Measurements from ENCODE around the gene CYP27B1. TPM values are rescaled to one million over a fixed set of nuclear protein-coding genes. Genes with fewer than 3 reads are reported as not detected.
A peak's percentile ranks its signal among the peaks of the same experiment; 100 is the strongest.

CYP27B1 gene
- total and polyA plus RNA-seq, 10 donors = 0.20 to 1.5 (median 0.47) TPM

GRCh38 chr12:57783861-57784260 lies 17.0 kb upstream of the CYP27B1 start:
- no peak overlapping the region for H3K27ac ChIP-seq
- H3K4me3 ChIP-seq = peak overlapping the region in 6 of 8 donors; percentile 84 to 98 (median 94)
- H3K9me3 ChIP-seq = no peaks in the 10 kb centered on the region
- H3K4me1 ChIP-seq = peaks cover 14 to 57% (median 41%) of the 10 kb centered on the region in 6 donors
- H3K27me3 ChIP-seq (replicated peaks in 1 of 7) = no peaks in the 10 kb centered on the region
- 93 to 97% (median 94%) methylated on average over 11 of the region's 11 CpGs for whole genome bisulfite sequencing, 5 donors
- intact Hi-C loops (cut with DNase I; ENCODE audit: low total_unique reads) = no loop called here
- DNase-seq = no peak
- peaks cover 0 to 51% (median 39%) of the 10 kb centered on the region in 6 donors for H3K36me3 ChIP-seq
- no peak for TF ChIP-seq CTCF (IDR thresholded peaks at IDR 0.05 in 8 of 11, conservative IDR thresholded peaks at IDR 0.05 in 3 of 11)

GRCh38 chr12:57783466-57783801 lies 16.6 kb upstream of the CYP27B1 start:
- DNase-seq = no peak
- Histone ChIP-seq H3K4me3 (peak overlapping the region; percentile 64 to 99 (median 94)), H3K27me3 (replicated peaks in 1 of 7) (no peaks in the 10 kb centered on the region), H3K36me3 (peaks cover 0 to 47% (median 34%) of the 10 kb centered on the region in 6 donors), H3K4me1 (peaks cover 14 to 57% (median 41%) of the 10 kb centered on the region in 6 donors), H3K27ac (peak overlapping the region in 3 of 8 donors; percentile 82 to 84 (median 83)), H3K9me3 (no peaks in the 10 kb centered on the region)
- WGBS, 5 donors = 86 to 93% (median 89%) methylated on average over 12 of the region's 12 CpGs
- TF ChIP-seq POLR2AphosphoS5 (IDR thresholded peaks at IDR 0.05) (no peak), CTCF (IDR thresholded peaks at IDR 0.05 in 8 of 11, conservative IDR thresholded peaks at IDR 0.05 in 3 of 11) (no peak), POLR2A (IDR thresholded peaks at IDR 0.05) (no peak)
- intact Hi-C loops (cut with DNase I; ENCODE audit: low total_unique reads) = no loop called here

- peak; percentile 95 to 97 (median 96) for TF ChIP-seq POLR2AphosphoS5 (IDR thresholded peaks at IDR 0.05)
- TF ChIP-seq POLR2A (IDR thresholded peaks at IDR 0.05) = no peak
- peak; percentile 82 to 99 (median 93) for TF ChIP-seq CTCF (IDR thresholded peaks at IDR 0.05 in 8 of 11, conservative IDR thresholded peaks at IDR 0.05 in 3 of 11)
These were observed 16.0 kb upstream of the CYP27B1 start, which contains the start of gene TSFM for GRCh38 chr12:57782608-57783465. Gene TSFM (plus strand): TSS chr12:57782787. CDS start chr12:57782802, 15 bp downstream.

GRCh38 chr12:57782243-57782607 lies 15.3 kb upstream of the CYP27B1 start:
- intact Hi-C loops (cut with DNase I; ENCODE audit: low total_unique reads) = no loop called here
- no peak for TF ChIP-seq CTCF (IDR thresholded peaks at IDR 0.05 in 8 of 11, conservative IDR thresholded peaks at IDR 0.05 in 3 of 11)
- no peak for TF ChIP-seq POLR2A (IDR thresholded peaks at IDR 0.05)
- TF ChIP-seq POLR2AphosphoS5 (IDR thresholded peaks at IDR 0.05) = no peak
- 19 to 27% (median 24%) methylated on average over 4 of the region's 4 CpGs for WGBS, 5 donors
- Histone ChIP-seq H3K4me3 (peak overlapping the region in 7 of 8 donors; percentile 64 to 98 (median 91)), H3K36me3 (peaks cover 0 to 35% (median 22%) of the 10 kb centered on the region in 6 donors), H3K27ac (peak overlapping the region in 6 of 8 donors; percentile 74 to 86 (median 82)), H3K27me3 (replicated peaks in 1 of 7) (no peaks in the 10 kb centered on the region), H3K9me3 (no peaks in the 10 kb centered on the region), H3K4me1 (peaks cover 14 to 57% (median 41%) of the 10 kb centered on the region in 6 donors)
- no peak for DNase-seq

More at GRCh38 chr12:57782608-57783465, 16.0 kb upstream of the CYP27B1 start, which contains the start of gene TSFM:
- intact Hi-C loops (cut with DNase I; ENCODE audit: low total_unique reads) = no loop called here
- Histone ChIP-seq H3K27ac (peak within 1 kb of the TSS; percentile 59 to 86 (median 80)), H3K4me3 (peak within 1 kb of the TSS; percentile 64 to 99 (median 94)), H3K27me3 (replicated peaks in 1 of 7) (no peaks in the 10 kb centered on the region), H3K9me3 (no peaks in the 10 kb centered on the region), H3K36me3 (peaks cover 0 to 41% (median 28%) of the 10 kb centered on the region in 6 donors), H3K4me1 (peaks cover 14 to 57% (median 41%) of the 10 kb centered on the region in 6 donors)
- DNase-seq = peak; percentile 99
- 1 to 2% (median 1%) methylated on average over 42 to 45 of the region's 45 CpGs for WGBS, 5 donors
